GM23248 (cell line): Measurements from ENCODE around the gene TFG.

ENCODE experiments used
- EZH2 ChIP-seq: fragments of 200-600 bp; sonication (generic); IDR thresholded peaks from 2 replicates; pipeline ENCODE4 v1.6.1; 2018; ENCODE audit warnings: antibody characterized with exemption, mild to moderate bottlenecking; ENCODE audit not compliant: insufficient read depth, poor library complexity, severe bottlenecking
- EZH2phosphoT487 ChIP-seq: fragments of 200-600 bp; sonication (generic); IDR thresholded peaks from 2 replicates; pipeline ENCODE4 v1.6.1; 2018; ENCODE audit warnings: antibody characterized with exemption, moderate library complexity, mild to moderate bottlenecking, low read depth; ENCODE audit not compliant: insufficient read depth

DNA sequence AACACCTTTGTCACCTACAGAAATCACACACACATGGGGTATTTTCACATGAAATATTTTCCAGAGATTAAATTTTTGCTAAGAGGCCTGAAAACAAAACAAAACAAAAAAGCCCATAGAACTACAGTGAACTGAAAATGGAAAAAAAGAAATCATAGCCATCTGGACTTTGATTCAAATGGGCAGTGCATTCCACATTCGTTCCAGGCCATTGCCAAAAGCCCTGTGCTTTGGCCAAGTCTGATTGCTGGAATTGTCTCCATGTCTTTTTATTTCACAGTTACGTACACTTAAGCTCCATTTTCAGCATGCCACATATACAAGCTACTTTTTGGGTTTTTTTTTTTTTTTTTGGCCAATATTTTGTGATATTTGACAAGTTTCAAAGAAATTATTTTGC, 47.1 kb downstream of the TFG start:
- TF ChIP-seq EZH2phosphoT487 (no peak), EZH2 (no peak)
